ENCODE data around the gene FECH.

The FECH gene

GRCh38 chr18:57498682-57499256, 87.7 kb downstream of the FECH start:
- 63% methylated on average over 4 of the region's 5 CpGs for WGBS

More at GRCh38 chr18:57498682-57499256, 87.7 kb downstream of the FECH start:
- Histone ChIP-seq H3K9me3 (ENCODE audit: control insufficient read depth, low read length) (no peaks in the 10 kb centered on the region), H3K79me1 (replicated peaks; ENCODE audit: low read length, poor library complexity, severe bottlenecking) (no peaks in the 10 kb centered on the region), H2AFZ (ENCODE audit: low read depth, low read length) (no peak overlapping the region), H2BK120ac (ENCODE audit: low read depth, low read length) (no peak overlapping the region), H2BK12ac (ENCODE audit: low read length in 2 of 2) (no peak overlapping the region), H4K8ac (ENCODE audit: low read length) (no peak overlapping the region), H2AK5ac (ENCODE audit: low read length, severe bottlenecking) (no peak overlapping the region), H3K36me3 (ENCODE audit: control insufficient read depth in 1 of 2, insufficient read depth in 2 of 2, low read depth in 1 of 2, low read length in 2 of 2) (no peaks in the 10 kb centered on the region), H3K27ac (ENCODE audit: low read length, poor library complexity, severe bottlenecking) (no peak overlapping the region), H3K4me3 (ENCODE audit: insufficient read depth in 1 of 2, low read depth in 1 of 2, low read length in 2 of 2) (no peak overlapping the region), H3K4me2 (ENCODE audit: low read length, poor library complexity, severe bottlenecking) (no peak overlapping the region), H3K14ac (ENCODE audit: low read length in 2 of 2) (no peak overlapping the region), H3K18ac (ENCODE audit: low read depth in 1 of 2, low read length in 2 of 2) (no peak overlapping the region), H3K9ac (ENCODE audit: low read length) (no peak overlapping the region), H3K4ac (ENCODE audit: low read depth in 1 of 2, low read length in 2 of 2) (no peak overlapping the region), H4K91ac (ENCODE audit: low read length) (no peak overlapping the region), H3K27me3 (ENCODE audit: control insufficient read depth in 1 of 2, insufficient read depth in 1 of 2, low read length in 2 of 2) (peaks cover 4 to 11% of the 10 kb centered on the region in 2 experiments), H3K23ac (ENCODE audit: low read length in 2 of 2) (no peak overlapping the region), H2BK15ac (ENCODE audit: low read depth, poor library complexity, severe bottlenecking) (no peak overlapping the region), H3K4me1 (ENCODE audit: control insufficient read depth, insufficient read depth, low read depth, low read length) (no peaks in the 10 kb centered on the region), H2BK5ac (ENCODE audit: low read depth, low read length, poor library complexity, severe bottlenecking) (no peak overlapping the region)
- no peak for DNase-seq
